HG03521 (cell line): Measurements from ENCODE around the gene VEGFA.

Experiments used
- ATAC-seq: cut with Tn5 transposase; IDR thresholded peaks from one replicate; pipeline ENCODE4 v1.9.1; 2021; ENCODE audit warnings: mild to moderate bottlenecking, moderate library complexity; ENCODE audit not compliant: unreplicated experiment

The VEGFA gene

GRCh38 chr6:43759136-43759906 is 10.7 kb upstream of the VEGFA start:
- ATAC-seq: no peak

- no peak for ATAC-seq
These were observed 10.2 kb upstream of the VEGFA start for GRCh38 chr6:43759907-43760206.

GRCh38 chr6:43760210-43761168 is 9.5 kb upstream of the VEGFA start:
- no peak for ATAC-seq

- ATAC-seq: no peak
These were observed 8.2 kb upstream of the VEGFA start for GRCh38 chr6:43761666-43762409.

- no peak for ATAC-seq
These were observed 7.6 kb upstream of the VEGFA start for GRCh38 chr6:43762410-43762768.

- no peak for ATAC-seq
These were observed 6.9 kb upstream of the VEGFA start for GRCh38 chr6:43762966-43763695.

GRCh38 chr6:43763812-43764522 is 6.0 kb upstream of the VEGFA start:
- ATAC-seq: no peak

- ATAC-seq: no peak
These were observed 5.2 kb upstream of the VEGFA start for GRCh38 chr6:43764772-43765171.

GRCh38 chr6:43765776-43766499 is 4.1 kb upstream of the VEGFA start:
- ATAC-seq: no peak

GRCh38 chr6:43766500-43766853 is 3.5 kb upstream of the VEGFA start:
- ATAC-seq: no peak

GRCh38 chr6:43766964-43767461 is 3.0 kb upstream of the VEGFA start:
- no peak for ATAC-seq

GRCh38 chr6:43767553-43768505 is 2.2 kb upstream of the VEGFA start:
- no peak for ATAC-seq

- ATAC-seq: no peak
These were observed 1.5 kb upstream of the VEGFA start for GRCh38 chr6:43768506-43768860.

GRCh38 chr6:43768983-43769525 is 957 bp upstream of the VEGFA start:
- no peak for ATAC-seq

- no peak for ATAC-seq
These were observed 580 bp downstream of the VEGFA start for GRCh38 chr6:43770372-43771209.

GRCh38 chr6:43771210-43771857 is 1.3 kb downstream of the VEGFA start:
- ATAC-seq: no peak
